ENCODE measurements around the gene RNF113B.

The RNF113B gene

DNA sequence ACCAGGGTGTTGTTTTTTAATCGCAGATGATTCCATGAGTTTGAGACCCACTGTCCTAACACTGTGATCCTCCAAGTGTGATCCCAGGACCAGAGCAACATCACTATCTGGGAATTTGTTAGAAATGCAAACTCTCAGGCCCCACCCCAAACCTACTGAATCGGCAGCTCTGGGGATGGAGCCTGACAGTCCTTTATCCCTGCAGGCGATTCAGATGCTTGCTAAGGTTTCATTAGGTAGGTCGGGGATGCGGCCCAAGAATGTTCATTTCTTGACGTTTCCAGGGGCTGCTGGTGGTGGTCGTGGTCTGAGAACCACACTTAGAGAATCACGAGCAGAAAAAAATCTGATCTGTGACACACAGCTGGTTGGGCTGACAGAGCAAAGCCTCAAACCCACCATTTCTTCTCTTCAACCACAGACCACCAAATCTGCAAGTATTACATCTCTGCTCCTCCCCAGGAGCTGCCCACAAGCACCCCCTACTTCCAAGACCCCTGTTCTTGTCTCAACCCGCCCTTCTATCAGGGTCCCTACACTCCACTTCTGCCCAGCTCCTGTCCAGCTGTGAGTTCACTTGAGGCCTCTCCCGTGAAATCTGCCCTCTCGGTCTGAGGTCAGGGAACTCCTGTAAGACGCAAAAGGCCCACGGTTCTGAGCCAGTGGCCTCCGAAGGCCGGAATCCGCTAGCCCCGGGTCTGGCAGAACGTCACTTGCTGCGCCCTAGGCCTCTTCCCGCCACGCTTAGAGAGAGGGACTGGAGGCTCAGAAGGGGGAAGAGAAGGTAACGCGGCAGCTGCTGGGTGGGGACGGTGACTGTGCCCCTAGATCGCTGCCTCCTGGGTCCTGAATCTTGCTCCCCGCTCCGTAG is 35.3 kb downstream of the RNF113B start:
- DNase-seq (ENCODE audit: low read depth in 2 of 2) = no peak

GRCh38 chr13:98141091-98141490 is 36.0 kb downstream of the RNF113B start:
- no peak for DNase-seq (ENCODE audit: low read depth in 2 of 2)

DNA sequence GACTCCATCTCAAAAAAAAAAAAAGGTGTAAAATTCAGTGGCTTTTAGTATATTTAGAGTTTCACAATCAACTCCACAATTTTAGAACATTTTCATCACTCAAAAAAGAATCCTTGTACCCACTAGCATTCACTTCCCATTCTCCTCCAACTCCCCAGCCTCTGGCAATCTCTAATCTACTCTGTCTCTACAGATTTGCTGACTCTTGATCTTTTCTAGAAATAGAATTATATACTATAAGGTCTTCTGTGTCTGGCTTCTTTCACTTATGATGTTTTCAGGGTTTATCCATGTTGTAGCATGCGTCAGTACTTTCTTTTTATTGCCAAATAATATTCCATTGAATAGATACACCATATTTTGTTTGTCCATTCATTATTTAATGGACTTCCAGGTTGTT is 42.2 kb downstream of the RNF113B start:
- no peak for DNase-seq (ENCODE audit: low read depth in 2 of 2)

GRCh38 chr13:98133946-98134345 is 43.1 kb downstream of the RNF113B start:
- no peak for DNase-seq (ENCODE audit: low read depth in 2 of 2)

- no peak for DNase-seq (ENCODE audit: low read depth in 2 of 2)
Observed at GRCh38 chr13:98129059-98129746, 47.9 kb downstream of the RNF113B start.
